Mucosa of rectum (tissue), 2 donors: ENCODE measurements around the gene TARS1.

Experiments used
- H3K27ac ChIP-seq, 2 donors: one replicate each; pipeline ENCODE4 v1.7.0; 2013; ENCODE audit warnings: inconsistent platforms in 2 of 2, low read depth in 2 of 2, low read length in 2 of 2
- H3K27me3 ChIP-seq, 2 donors: one replicate each; pipeline ENCODE4 v1.7.0; 2013; ENCODE audit warnings: low read length in 2 of 2; ENCODE audit not compliant: control insufficient read depth in 2 of 2, insufficient read depth in 2 of 2
- H3K36me3 ChIP-seq, 2 donors: one replicate each; pipeline ENCODE4 v1.7.0; 2013; ENCODE audit warnings: low read length in 2 of 2; ENCODE audit not compliant: control insufficient read depth in 2 of 2, insufficient read depth in 2 of 2
- H3K4me1 ChIP-seq, 2 donors: one replicate each; pipeline ENCODE4 v1.7.0; 2013; ENCODE audit warnings: low read length in 2 of 2, mild to moderate bottlenecking in 1 of 2; ENCODE audit not compliant: control insufficient read depth in 2 of 2, insufficient read depth in 2 of 2
- H3K4me3 ChIP-seq, 2 donors: one replicate each; pipeline ENCODE4 v1.7.0; 2013; ENCODE audit warnings: low read length in 2 of 2
- H3K9ac ChIP-seq, 2 donors: one replicate each; pipeline ENCODE4 v1.7.0; 2013; ENCODE audit warnings: low read length in 2 of 2, low read depth in 1 of 2, mild to moderate bottlenecking in 1 of 2
- H3K9me3 ChIP-seq, 2 donors: one replicate each; pipeline ENCODE4 v1.7.0; 2013; ENCODE audit warnings: low read length in 2 of 2; ENCODE audit not compliant: control insufficient read depth in 2 of 2
- donor health status: healthy.
- donor health status: Normal muscosa, but diverticular disease.

TARS1 gene

GRCh38 chr5:33465120-33465519, 24.4 kb downstream of the TARS1 start:
- H3K4me3 ChIP-seq: no peak overlapping the region
- no peak overlapping the region for H3K9ac ChIP-seq
- no peak overlapping the region for H3K27ac ChIP-seq
- H3K36me3 ChIP-seq: peaks cover 79 to 83% of the 10 kb centered on the region in 2 donors
- H3K9me3 ChIP-seq: no peaks in the 10 kb centered on the region
- H3K27me3 ChIP-seq: no peaks in the 10 kb centered on the region
- H3K4me1 ChIP-seq: no peaks in the 10 kb centered on the region

- Histone ChIP-seq H3K9me3 (no peaks in the 10 kb centered on the region), H3K36me3 (peaks cover 58 to 59% of the 10 kb centered on the region in 2 donors), H3K27me3 (no peaks in the 10 kb centered on the region), H3K27ac (no peak overlapping the region), H3K9ac (no peak overlapping the region), H3K4me1 (no peaks in the 10 kb centered on the region), H3K4me3 (no peak overlapping the region)
Measured at GRCh38 chr5:33468775-33469435, 28.1 kb downstream of the TARS1 start.

- no peaks in the 10 kb centered on the region for H3K4me1 ChIP-seq
- no peak overlapping the region for H3K9ac ChIP-seq
- H3K27ac ChIP-seq: no peak overlapping the region
- no peaks in the 10 kb centered on the region for H3K9me3 ChIP-seq
- H3K36me3 ChIP-seq: peaks cover 48 to 60% of the 10 kb centered on the region in 2 donors
- H3K4me3 ChIP-seq: no peak overlapping the region
- H3K27me3 ChIP-seq: no peaks in the 10 kb centered on the region
Measured at GRCh38 chr5:33470544-33470943, 29.8 kb downstream of the TARS1 start.

- no peak overlapping the region for H3K9ac ChIP-seq
- no peak overlapping the region for H3K4me3 ChIP-seq
- H3K9me3 ChIP-seq: no peaks in the 10 kb centered on the region
- H3K27ac ChIP-seq: no peak overlapping the region
- peaks cover 31 to 51% of the 10 kb centered on the region in 2 donors for H3K36me3 ChIP-seq
- no peaks in the 10 kb centered on the region for H3K4me1 ChIP-seq
- no peaks in the 10 kb centered on the region for H3K27me3 ChIP-seq
Measured at GRCh38 chr5:33472805-33473409, 32.1 kb downstream of the TARS1 start.

GRCh38 chr5:33474004-33474403, 33.2 kb downstream of the TARS1 start:
- Histone ChIP-seq H3K27ac (no peak overlapping the region), H3K9ac (no peak overlapping the region), H3K36me3 (peaks cover 23 to 41% of the 10 kb centered on the region in 2 donors), H3K27me3 (no peaks in the 10 kb centered on the region), H3K9me3 (no peaks in the 10 kb centered on the region), H3K4me3 (no peak overlapping the region), H3K4me1 (no peaks in the 10 kb centered on the region)

GRCh38 chr5:33474931-33475499, 34.2 kb downstream of the TARS1 start:
- Histone ChIP-seq H3K9ac (no peak overlapping the region), H3K9me3 (no peaks in the 10 kb centered on the region), H3K27me3 (no peaks in the 10 kb centered on the region), H3K36me3 (peaks cover 15 to 35% of the 10 kb centered on the region in 2 donors), H3K4me1 (no peaks in the 10 kb centered on the region), H3K27ac (no peak overlapping the region), H3K4me3 (no peak overlapping the region)

- Histone ChIP-seq H3K36me3 (peaks cover 10 to 34% of the 10 kb centered on the region in 2 donors), H3K27ac (no peak overlapping the region), H3K27me3 (no peaks in the 10 kb centered on the region), H3K4me3 (no peak overlapping the region), H3K4me1 (no peaks in the 10 kb centered on the region), H3K9me3 (no peaks in the 10 kb centered on the region), H3K9ac (no peak overlapping the region)
Measured at GRCh38 chr5:33475706-33476105, 34.9 kb downstream of the TARS1 start.

- no peak overlapping the region for H3K27ac ChIP-seq
- no peaks in the 10 kb centered on the region for H3K27me3 ChIP-seq
- H3K4me1 ChIP-seq: no peaks in the 10 kb centered on the region
- H3K36me3 ChIP-seq: peaks cover 9 to 29% of the 10 kb centered on the region in 2 donors
- H3K9me3 ChIP-seq: no peaks in the 10 kb centered on the region
- no peak overlapping the region for H3K9ac ChIP-seq
- no peak overlapping the region for H3K4me3 ChIP-seq
Measured at GRCh38 chr5:33476992-33477391, 36.2 kb downstream of the TARS1 start.

- Histone ChIP-seq H3K9me3 (no peaks in the 10 kb centered on the region), H3K36me3 (peaks cover 6 to 25% of the 10 kb centered on the region in 2 donors), H3K4me1 (no peaks in the 10 kb centered on the region), H3K27ac (no peak overlapping the region), H3K9ac (no peak overlapping the region), H3K27me3 (no peaks in the 10 kb centered on the region), H3K4me3 (no peak overlapping the region)
Measured at GRCh38 chr5:33477816-33478215, 37.1 kb downstream of the TARS1 start.

- H3K27me3 ChIP-seq: no peaks in the 10 kb centered on the region
- no peak overlapping the region for H3K9ac ChIP-seq
- H3K4me1 ChIP-seq: no peaks in the 10 kb centered on the region
- H3K9me3 ChIP-seq: no peaks in the 10 kb centered on the region
- peaks cover 3 to 13% of the 10 kb centered on the region in 2 donors for H3K36me3 ChIP-seq
- no peak overlapping the region for H3K27ac ChIP-seq
- H3K4me3 ChIP-seq: no peak overlapping the region
Measured at GRCh38 chr5:33479311-33479710, 38.5 kb downstream of the TARS1 start.
